SK-N-SH (cell line): ENCODE results near the gene PSMB10. TPM values are rescaled to one million over a fixed set of nuclear protein-coding genes. Genes with fewer than 3 reads are reported as not detected.

Experiments used
- CTCF ChIA-PET: fragments of 300-600, 350-600 bp; formaldehyde crosslinking; extraction: SDS; loops from one replicate; lab custom pipeline; 2021; lab: Yijun Ruan, JAX
- POLR2A ChIA-PET: fragments of 350-600 bp; sonication (Branson Sonifier 250); formaldehyde crosslinking; extraction: SDS; loops from one replicate; lab custom pipeline; 2020; ENCODE audit warnings: antibody characterized with exemption, inconsistent platforms; lab: Yijun Ruan, JAX
- DNase-seq: peaks from one replicate; pipeline ENCODE4 v3.0.0; 2012
- H2AFZ ChIP-seq: fragments of 200-600 bp; sonication (generic); 2 replicates; pipeline ENCODE4 v1.8.1; 2016; ENCODE audit warnings: antibody characterized with exemption, mild to moderate bottlenecking, low read depth
- H3F3A ChIP-seq: fragments of 200-600 bp; sonication (generic); replicated peaks from 2 replicates; pipeline ENCODE3; 2016; ENCODE audit warnings: antibody characterized with exemption, mild to moderate bottlenecking; ENCODE audit not compliant: insufficient read depth
- H3K27ac ChIP-seq, 2 experiments: fragments of 200-500 bp in 1 of 2; fragments of 200-600 bp in 1 of 2; sonication (Bioruptor generic) in 1 of 2; sonication (generic), shearing (Covaris generic) in 1 of 2; 2 replicates each; pipeline versions ENCODE4 v1.5.1 to v1.6.1; 2014 to 2016; ENCODE audit warnings: low read depth in 2 of 2, inconsistent platforms in 1 of 2, low read length in 1 of 2, mild to moderate bottlenecking in 1 of 2, mixed read lengths in 1 of 2
- H3K27me3 ChIP-seq: fragments of 200-600 bp; sonication (generic), shearing (Covaris generic); 2 replicates; pipeline ENCODE4 v1.6.1; 2016; ENCODE audit warnings: mixed run types; ENCODE audit not compliant: insufficient read depth
- H3K36me3 ChIP-seq, 2 experiments: fragments of 200-500 bp in 1 of 2; fragments of 200-600 bp in 1 of 2; sonication (Bioruptor generic) in 1 of 2; sonication (generic) in 1 of 2; replicated peaks in 1 of 2; 2 replicates each; pipeline versions ENCODE3 to v1.5.1; 2014 to 2016; ENCODE audit warnings: low read length in 1 of 2, mild to moderate bottlenecking in 1 of 2; ENCODE audit not compliant: insufficient read depth in 2 of 2, control insufficient read depth in 1 of 2
- H3K4me1 ChIP-seq, 2 experiments: fragments of 200-500 bp in 1 of 2; fragments of 200-600 bp in 1 of 2; sonication (Bioruptor generic) in 1 of 2; sonication (generic), shearing (Covaris generic) in 1 of 2; 2 replicates each; pipeline versions ENCODE4 v1.5.1 to v1.6.1; 2014 to 2016; ENCODE audit warnings: low read depth in 1 of 2, low read length in 1 of 2, mixed run types in 1 of 2; ENCODE audit not compliant: insufficient read depth in 2 of 2, control insufficient read depth in 1 of 2
- H3K4me2 ChIP-seq: fragments of 200-600 bp; sonication (generic), shearing (Covaris generic); 2 replicates; pipeline ENCODE4 v1.6.1; 2017; ENCODE audit warnings: mixed run types
- H3K4me3 ChIP-seq, 2 experiments: fragments of 200-500 bp in 1 of 2; fragments of 200-600 bp in 1 of 2; sonication (Bioruptor generic) in 1 of 2; sonication (generic), shearing (Covaris generic) in 1 of 2; 2 replicates each; pipeline versions ENCODE4 v1.5.1 to v1.8.1; 2014 to 2016; ENCODE audit warnings: low read depth in 2 of 2, inconsistent platforms in 1 of 2, low read length in 1 of 2, mild to moderate bottlenecking in 1 of 2, mixed read lengths in 1 of 2, moderate library complexity in 1 of 2
- H3K79me2 ChIP-seq: fragments of 200-600 bp; sonication (generic); 2 replicates; pipeline ENCODE4 v1.8.1; 2017; ENCODE audit warnings: mild to moderate bottlenecking; ENCODE audit not compliant: insufficient read depth
- H3K9ac ChIP-seq: fragments of 200-600 bp; sonication (generic); 2 replicates; pipeline ENCODE4 v1.6.1; 2017; ENCODE audit warnings: mixed run types
- H3K9me2 ChIP-seq: fragments of 200-600 bp; sonication (generic); 2 replicates; pipeline ENCODE4 v1.6.1; 2017; ENCODE audit warnings: mixed run types
- H3K9me3 ChIP-seq: fragments of 200-600 bp; sonication (generic); 2 replicates; pipeline ENCODE4 v1.6.1; 2017; ENCODE audit warnings: mixed run types, mild to moderate bottlenecking, moderate library complexity
- H4K20me1 ChIP-seq: fragments of 200-600 bp; sonication (generic); 2 replicates; pipeline ENCODE4 v1.6.1; 2017; ENCODE audit warnings: mild to moderate bottlenecking, mixed run types; ENCODE audit not compliant: insufficient read depth
- CHD2 ChIP-seq: fragments of 150-350 bp; IDR thresholded peaks from 2 replicates; pipeline ENCODE4 v1.6.1; 2018; ENCODE audit warnings: low read length; ENCODE audit not compliant: partially characterized antibody
- CTCF ChIP-seq: fragments of 200-600 bp; sonication (generic); IDR thresholded peaks from 2 replicates; pipeline ENCODE4 v1.6.1; 2017; ENCODE audit warnings: antibody characterized with exemption, mild to moderate bottlenecking, moderate library complexity
- EP300 ChIP-seq, 2 experiments: IDR thresholded peaks; 2 replicates each; pipeline versions ENCODE4 v1.4.0 to v1.6.1; 2012; ENCODE audit warnings: borderline replicate concordance in 1 of 2, low read depth in 1 of 2, low read length in 1 of 2
- EZH2phosphoT487 ChIP-seq: fragments of 200-600 bp; sonication (generic); IDR thresholded peaks from 2 replicates; pipeline ENCODE4 v1.6.1; 2017; ENCODE audit warnings: low read depth, mixed run types, mild to moderate bottlenecking, antibody characterized with exemption, moderate library complexity, borderline replicate concordance
- FOXJ3 ChIP-seq: sonication (generic); formaldehyde crosslinking; IDR thresholded peaks from 2 replicates; pipeline ENCODE4 v1.5.1; 2020; ENCODE audit warnings: mild to moderate bottlenecking, missing genetic modification reagents
- FOXM1 ChIP-seq: IDR thresholded peaks from 2 replicates; pipeline ENCODE4 v1.4.0; 2012; ENCODE audit warnings: low read depth, mild to moderate bottlenecking
- IRF3 ChIP-seq: fragments of 150-350 bp; IDR thresholded peaks from 2 replicates; pipeline ENCODE4 v1.6.1; 2016; ENCODE audit warnings: mild to moderate bottlenecking, low read depth, low read length
- JUND ChIP-seq: IDR thresholded peaks from 2 replicates; pipeline ENCODE4 v1.4.0; 2012
- MAX ChIP-seq: IDR thresholded peaks from 2 replicates; pipeline ENCODE4 v1.4.0; 2012; ENCODE audit warnings: low read depth
- MEF2A ChIP-seq: IDR thresholded peaks from 2 replicates; pipeline ENCODE4 v1.4.0; 2012; ENCODE audit warnings: low read depth, borderline replicate concordance
- MXI1 ChIP-seq: IDR thresholded peaks from 2 replicates; pipeline ENCODE4 v1.6.1; 2012; ENCODE audit warnings: mild to moderate bottlenecking, low read depth, low read length, improper control_type of control experiment
- PBX3 ChIP-seq: IDR thresholded peaks from 2 replicates; pipeline ENCODE4; 2012
- RXRA ChIP-seq: IDR thresholded peaks from 2 replicates; pipeline ENCODE4 v1.4.0; 2012; ENCODE audit warnings: low read depth, mild to moderate bottlenecking, borderline replicate concordance
- SMC3 ChIP-seq: IDR thresholded peaks from 2 replicates; pipeline ENCODE4 v1.6.1; 2012; ENCODE audit warnings: low read depth, low read length, improper control_type of control experiment
- TCF12 ChIP-seq: IDR thresholded peaks from 2 replicates; pipeline ENCODE4 v1.4.0; 2012
- USF2 ChIP-seq: fragments of 150-350 bp; IDR thresholded peaks from 2 replicates; pipeline ENCODE4 v1.6.1; 2017; ENCODE audit warnings: antibody characterized with exemption, low read length, low read depth, borderline replicate concordance
- ZBTB33 ChIP-seq: IDR thresholded peaks from 2 replicates; pipeline ENCODE4 v1.4.0; 2012; ENCODE audit warnings: low read depth, borderline replicate concordance
- WGBS: methylation state at CpG from one replicate; pipeline ENCODE4 v1.1.6; 2017; ENCODE audit warnings: low lambda C conversion rate; 5-methylcytosine and 5-hydroxymethylcytosine counted together
- polyA plus RNA-seq, 3 experiments: library from polyadenylated mRNA; depleted of rRNA; stranded (reverse); fragments of >200 nt; gene quantifications; 2 replicates each; pipeline ENCODE4 v1.2.3, GENCODE V29; 2012

The PSMB10 gene
- polyA plus RNA-seq, 1 of the 3 experiments (the other 2 are of a cell fraction) = 57.8 TPM

GRCh38 chr16:67976205-67976604 is 39.6 kb upstream of the PSMB10 start:
- WGBS = 64% methylated on average over 1 of the region's 2 CpGs
- Histone ChIP-seq H3K36me3 (no peaks in the 10 kb centered on the region), H3K4me1 (no peaks in the 10 kb centered on the region), H3F3A (no peaks in the 10 kb centered on the region), H3K9ac (no peak overlapping the region), H3K9me3 (no peaks in the 10 kb centered on the region), H3K27me3 (no peaks in the 10 kb centered on the region; the same call in 1 of the 2 replicates), H2AFZ (no peak overlapping the region), H3K79me2 (no peaks in the 10 kb centered on the region), H3K4me3 (no peak overlapping the region), H3K4me2 (no peak overlapping the region), H3K9me2 (no peaks in the 10 kb centered on the region), H4K20me1 (no peaks in the 10 kb centered on the region), H3K27ac (no peak overlapping the region)
- no peak for TF ChIP-seq JUND
- no peak for TF ChIP-seq RXRA
- TF ChIP-seq CHD2 = no peak
- no peak for TF ChIP-seq MXI1
- TF ChIP-seq FOXJ3 (CRISPR knock-in tag) = no peak
- no peak for TF ChIP-seq TCF12
- no peak for TF ChIP-seq MAX
- no peak for TF ChIP-seq USF2
- no peak for TF ChIP-seq MEF2A
- TF ChIP-seq ZBTB33 = no peak
- TF ChIP-seq FOXM1 = no peak
- TF ChIP-seq CTCF = no peak
- no peak for TF ChIP-seq EP300 (IDR thresholded peaks at IDR 0.05; ENCODE audit: borderline replicate concordance in 1 of 2, low read depth in 1 of 2, low read length in 1 of 2)
- no peak for TF ChIP-seq SMC3
- no peak for TF ChIP-seq IRF3
- TF ChIP-seq PBX3 = no peak
- TF ChIP-seq EZH2phosphoT487 = no peak
- CTCF ChIA-PET = no interaction called here
- no peak for DNase-seq
- POLR2A ChIA-PET = interaction anchor here (0.6 kb wide), 1 partner anchor 49 kb away, joined by 3 read pairs; no protein-coding TSS in a partner anchor
